Measurements from ENCODE around the gene COL24A1. TPM values are rescaled to one million over a fixed set of nuclear protein-coding genes. Genes with fewer than 3 reads are reported as not detected.

Gene COL24A1
- total RNA-seq, 1 experiment from 2014 or later = not detected

- intact Hi-C loops (cut with micrococcal nuclease) = no loop called here
- H3K36me3 ChIP-seq (ENCODE audit: control insufficient read depth in 1 of 2, insufficient read depth in 2 of 2, low read length in 2 of 2) = no peaks in the 10 kb centered on the region
- BruUV-seq (replicated peaks) = no TSS peak
- no peak for ATAC-seq
- no peaks in the 10 kb centered on the region for H3K79me2 ChIP-seq (ENCODE audit: insufficient read depth, low read length)
- no peak overlapping the region for H3K9ac ChIP-seq (ENCODE audit: low read length)
- H2AFZ ChIP-seq (ENCODE audit: low read depth, low read length, poor library complexity, severe bottlenecking) = no peak overlapping the region
- no peak overlapping the region for H3K27ac ChIP-seq (ENCODE audit: low read depth, low read length)
- no peaks in the 10 kb centered on the region for H4K20me1 ChIP-seq (ENCODE audit: insufficient read depth)
- TF ChIP-seq, protein P1, sequence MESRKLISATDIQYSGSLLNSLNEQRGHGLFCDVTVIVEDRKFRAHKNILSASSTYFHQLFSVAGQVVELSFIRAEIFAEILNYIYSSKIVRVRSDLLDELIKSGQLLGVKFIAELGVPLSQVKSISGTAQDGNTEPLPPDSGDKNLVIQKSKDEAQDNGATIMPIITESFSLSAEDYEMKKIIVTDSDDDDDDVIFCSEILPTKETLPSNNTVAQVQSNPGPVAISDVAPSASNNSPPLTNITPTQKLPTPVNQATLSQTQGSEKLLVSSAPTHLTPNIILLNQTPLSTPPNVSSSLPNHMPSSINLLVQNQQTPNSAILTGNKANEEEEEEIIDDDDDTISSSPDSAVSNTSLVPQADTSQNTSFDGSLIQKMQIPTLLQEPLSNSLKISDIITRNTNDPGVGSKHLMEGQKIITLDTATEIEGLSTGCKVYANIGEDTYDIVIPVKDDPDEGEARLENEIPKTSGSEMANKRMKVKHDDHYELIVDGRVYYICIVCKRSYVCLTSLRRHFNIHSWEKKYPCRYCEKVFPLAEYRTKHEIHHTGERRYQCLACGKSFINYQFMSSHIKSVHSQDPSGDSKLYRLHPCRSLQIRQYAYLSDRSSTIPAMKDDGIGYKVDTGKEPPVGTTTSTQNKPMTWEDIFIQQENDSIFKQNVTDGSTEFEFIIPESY (IDR thresholded peaks at IDR 0.05; ENCODE audit: extremely low read depth, insufficient replicate concordance, low read length) = no peak
- no peak for TF ChIP-seq CEBPB (IDR thresholded peaks at IDR 0.05; ENCODE audit: low read depth)
- TF ChIP-seq ZFX (IDR thresholded peaks at IDR 0.05) = no peak
- no peak for TF ChIP-seq CTCF (IDR thresholded peaks at IDR 0.05 in 2 of 3, conservative IDR thresholded peaks at IDR 0.05 in 1 of 3; ENCODE audit: borderline replicate concordance in 1 of 3, insufficient read depth in 1 of 3, low read depth in 2 of 3, low read length in 2 of 3)
- no peaks in the 10 kb centered on the region for H3K9me3 ChIP-seq (ENCODE audit: control insufficient read depth in 1 of 2, insufficient read depth in 1 of 2, low read depth in 1 of 2, low read length in 2 of 2)
- no peaks in the 10 kb centered on the region for H3K9me2 ChIP-seq (ENCODE audit: insufficient read depth)
- no peak for DNase-seq (ENCODE audit: low read depth, low spot score)
- no peak overlapping the region for H3K4me2 ChIP-seq (ENCODE audit: low read length)
- no peak overlapping the region for H3K4me3 ChIP-seq (replicated peaks in 1 of 2; ENCODE audit: low read depth in 1 of 2, low read length in 2 of 2)
- ChIA-PET RAD21 (ENCODE audit: low non-redundant PET in 1 of 2, low total read pairs in 2 of 2, uncharacterized antibody in 2 of 2, unreplicated experiment in 2 of 2) (no interaction called here), POLR2A (no interaction called here), CTCF (no interaction called here)
- no peaks in the 10 kb centered on the region for H3K4me1 ChIP-seq (ENCODE audit: control insufficient read depth in 1 of 2, insufficient read depth in 2 of 2, low read length in 2 of 2)
- H3K27me3 ChIP-seq (ENCODE audit: insufficient read depth, low read length) = no peaks in the 10 kb centered on the region
These were observed 2.0 kb downstream of the COL24A1 start for GRCh38 chr1:86154571-86155050.

DNA sequence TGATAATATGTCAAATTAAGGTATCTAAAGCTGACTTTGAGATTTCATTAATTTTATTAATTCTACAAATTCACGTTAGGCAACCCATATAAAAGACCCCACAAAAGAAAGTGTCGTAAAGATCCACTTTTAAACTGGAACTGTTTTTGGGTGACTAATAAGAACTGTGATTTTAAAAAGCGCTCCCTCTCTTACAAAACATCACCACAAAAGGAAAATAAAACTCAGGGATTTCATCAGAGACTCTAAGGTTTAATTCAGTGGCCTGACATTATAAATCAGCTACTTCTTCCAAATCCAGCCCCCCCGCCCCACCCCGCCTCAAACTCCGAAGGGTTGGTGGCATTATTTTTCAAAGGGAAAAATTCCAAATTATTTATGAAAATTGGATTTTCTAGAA, 2.7 kb downstream of the COL24A1 start:
- POLR2A ChIA-PET = no interaction called here
- DNase-seq (ENCODE audit: low read depth, low spot score) = no peak
- Histone ChIP-seq H3K9me3 (ENCODE audit: control insufficient read depth in 1 of 2, insufficient read depth in 1 of 2, low read depth in 1 of 2, low read length in 2 of 2) (no peaks in the 10 kb centered on the region), H3K9ac (ENCODE audit: low read length) (no peak overlapping the region), H3K4me3 (replicated peaks in 1 of 2; ENCODE audit: low read depth in 1 of 2, low read length in 2 of 2) (no peak overlapping the region), H3K9me2 (ENCODE audit: insufficient read depth) (no peaks in the 10 kb centered on the region), H3K4me1 (ENCODE audit: control insufficient read depth in 1 of 2, insufficient read depth in 2 of 2, low read length in 2 of 2) (no peaks in the 10 kb centered on the region), H3K27me3 (ENCODE audit: insufficient read depth, low read length) (no peaks in the 10 kb centered on the region), H3K27ac (ENCODE audit: low read depth, low read length) (no peak overlapping the region), H2AFZ (ENCODE audit: low read depth, low read length, poor library complexity, severe bottlenecking) (no peak overlapping the region), H3K4me2 (ENCODE audit: low read length) (no peak overlapping the region), H3K79me2 (ENCODE audit: insufficient read depth, low read length) (no peaks in the 10 kb centered on the region), H3K36me3 (ENCODE audit: control insufficient read depth in 1 of 2, insufficient read depth in 2 of 2, low read length in 2 of 2) (no peaks in the 10 kb centered on the region), H4K20me1 (ENCODE audit: insufficient read depth) (no peaks in the 10 kb centered on the region)
- BruUV-seq (replicated peaks) = no TSS peak
- TF ChIP-seq CBX3 (IDR thresholded peaks at IDR 0.05; ENCODE audit: low read depth) (no peak), POLR2AphosphoS5 (IDR thresholded peaks at IDR 0.05; ENCODE audit: low read depth, low read length) (no peak), RAD21 (IDR thresholded peaks at IDR 0.05; ENCODE audit: low read depth) (no peak), EZH2 (IDR thresholded peaks at IDR 0.05) (no peak), SRF (IDR thresholded peaks at IDR 0.05; ENCODE audit: low read depth) (no peak), POLR2A (IDR thresholded peaks at IDR 0.05; ENCODE audit: borderline replicate concordance, extremely low read depth, insufficient read depth, insufficient read length) (no peak), SP1 (IDR thresholded peaks at IDR 0.05; ENCODE audit: low read depth) (no peak), ELF1 (IDR thresholded peaks at IDR 0.05; ENCODE audit: borderline replicate concordance, low read depth) (no peak), ZNF274 (IDR thresholded peaks at IDR 0.05; ENCODE audit: low read depth, low read length) (no peak), CEBPB (IDR thresholded peaks at IDR 0.05; ENCODE audit: low read depth) (no peak), EGR1 (IDR thresholded peaks at IDR 0.05; ENCODE audit: low read depth) (no peak), JUND (IDR thresholded peaks at IDR 0.05) (no peak), EZH2phosphoT487 (IDR thresholded peaks at IDR 0.05; ENCODE audit: borderline replicate concordance) (no peak)
- TF ChIP-seq, protein P2, sequence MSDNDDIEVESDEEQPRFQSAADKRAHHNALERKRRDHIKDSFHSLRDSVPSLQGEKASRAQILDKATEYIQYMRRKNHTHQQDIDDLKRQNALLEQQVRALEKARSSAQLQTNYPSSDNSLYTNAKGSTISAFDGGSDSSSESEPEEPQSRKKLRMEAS (IDR thresholded peaks at IDR 0.05) = no peak
- intact Hi-C loops (cut with micrococcal nuclease) = no loop called here
- CTCF ChIA-PET = no interaction called here
- RAD21 ChIA-PET (ENCODE audit: low non-redundant PET in 1 of 2, low total read pairs in 2 of 2, uncharacterized antibody in 2 of 2, unreplicated experiment in 2 of 2) = no interaction called here
- ATAC-seq = no peak

Measured in HCT116 (cell line).